Sigmoid colon (tissue), 7 donors: ENCODE results near the gene SMIM38. TPM values are rescaled to one million over a fixed set of nuclear protein-coding genes. Genes with fewer than 3 reads are reported as not detected.

Experiments
- DNase-seq: peaks from one replicate; pipeline ENCODE4 v3.0.0-alpha.2; 2019
- H3K27ac ChIP-seq, 4 donors: fragments of 200-600 bp; sonication (generic); one replicate each; pipeline ENCODE4 v1.5.1; 2016 to 2019; ENCODE audit warnings: mild to moderate bottlenecking in 1 of 4
- H3K27me3 ChIP-seq, 3 donors: fragments of 200-600 bp; sonication (generic); one replicate each; pipeline ENCODE4 v1.5.1; 2019; ENCODE audit warnings: mild to moderate bottlenecking in 1 of 3
- H3K36me3 ChIP-seq, 4 donors: fragments of 200-600 bp; sonication (generic); one replicate each; pipeline ENCODE4 v1.5.1; 2016 to 2019
- H3K4me1 ChIP-seq, 4 donors: fragments of 200-600 bp; sonication (generic); one replicate each; pipeline ENCODE4 v1.5.1; 2017 to 2019
- H3K4me3 ChIP-seq, 4 donors: fragments of 200-600 bp; sonication (generic); one replicate each; pipeline ENCODE4 v1.5.1; 2017 to 2019; ENCODE audit warnings: mild to moderate bottlenecking in 2 of 4, moderate library complexity in 1 of 4
- H3K9me3 ChIP-seq, 4 donors: fragments of 200-600 bp in 3 of 4; sonication (generic) in 3 of 4; one replicate each; pipeline versions ENCODE4 v1.5.1 to v1.6.1; 2013 to 2019
- EP300 ChIP-seq, 4 donors: sonication (generic); formaldehyde crosslinking; IDR thresholded peaks; one replicate each; pipeline ENCODE4 v1.6.1; 2017; ENCODE audit warnings: antibody characterized with exemption in 4 of 4
- POLR2A ChIP-seq, 2 donors: fragments of 450-650 bp; IDR thresholded peaks; one replicate each; pipeline ENCODE4 v1.6.1; 2016; ENCODE audit warnings: antibody characterized with exemption in 2 of 2, mild to moderate bottlenecking in 2 of 2, moderate library complexity in 2 of 2
- POLR2AphosphoS5 ChIP-seq, 4 donors: sonication (generic); formaldehyde crosslinking; IDR thresholded peaks; one replicate each; pipeline ENCODE4 v1.6.1; 2017; ENCODE audit warnings: antibody characterized with exemption in 4 of 4
- WGBS, 2 donors: extraction: QIAGEN DNeasy Blood & Tissue Kit; methylation state at CpG; one replicate each; pipeline ENCODE4 v1.1.7; 2013; 5-methylcytosine and 5-hydroxymethylcytosine counted together
- intact Hi-C: fragments of 100-400 bp; cut with DNase I; formaldehyde crosslinking; loops from one replicate; pipeline ENCODE4 v1.15.1; 2023
- polyA plus RNA-seq, 3 donors: library from polyadenylated mRNA; stranded (reverse); fragments of 200-250 nt; gene quantifications; one replicate each; pipeline ENCODE4 v1.2.3, GENCODE V29; 2013
- total RNA-seq, 4 donors: library from RNA; depleted of rRNA; stranded (reverse); fragments of >200 nt; gene quantifications; one replicate each; pipeline ENCODE4 v1.1.0, GENCODE V29; 2016
- TF ChIP-seq, protein P1 (sequence below), 4 experiments: fragments of 450-650 bp in 3 of 4; fragments of 200-600 bp in 1 of 4; IDR thresholded peaks; one replicate each; pipeline ENCODE4 v1.5.1; 2016 to 2019; ENCODE audit warnings: antibody characterized with exemption in 4 of 4, mild to moderate bottlenecking in 3 of 4, moderate library complexity in 2 of 4
- donor health status: healthy with polysubstance abuse.
- donor health status: Bipolar disorder and iron deficiency.
- donor health status: healthy.

The SMIM38 gene
- total and polyA plus RNA-seq, 7 donors, result 0.19 to 5.4 (median 1.8) TPM; not detected in 2

DNA sequence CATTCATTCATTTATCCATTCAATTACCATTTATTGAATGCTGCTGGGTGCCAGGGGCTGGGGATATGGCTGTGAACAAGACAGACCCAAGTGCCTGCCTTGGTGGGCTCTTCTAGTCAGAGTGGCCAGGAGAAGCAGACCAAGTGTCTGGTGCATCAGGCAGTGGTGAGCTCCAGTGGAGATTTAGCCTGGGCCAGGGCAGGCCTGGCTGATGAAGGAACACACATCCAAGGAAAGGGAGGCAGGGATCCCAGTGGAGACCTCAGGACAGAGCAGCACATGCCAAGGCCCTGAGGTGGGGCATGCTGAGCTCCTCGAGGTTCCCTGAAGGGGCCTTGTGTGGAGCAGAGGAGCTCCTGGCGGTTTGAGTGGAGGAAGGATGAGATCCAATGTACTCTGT lies 46.6 kb upstream of the SMIM38 start:
- no peaks in the 10 kb centered on the region for H3K27me3 ChIP-seq
- no peaks in the 10 kb centered on the region for H3K4me1 ChIP-seq
- peaks cover 0 to 10% (median 2%) of the 10 kb centered on the region in 4 donors for H3K36me3 ChIP-seq
- no peaks in the 10 kb centered on the region for H3K9me3 ChIP-seq
- 88% methylated on average over 2 of the region's 2 CpGs for WGBS, 2 donors
- no peak for DNase-seq
- TF ChIP-seq EP300 (IDR thresholded peaks at IDR 0.05) (no peak), POLR2AphosphoS5 (IDR thresholded peaks at IDR 0.05) (no peak), POLR2A (IDR thresholded peaks at IDR 0.05) (no peak)
- TF ChIP-seq, protein P1, sequence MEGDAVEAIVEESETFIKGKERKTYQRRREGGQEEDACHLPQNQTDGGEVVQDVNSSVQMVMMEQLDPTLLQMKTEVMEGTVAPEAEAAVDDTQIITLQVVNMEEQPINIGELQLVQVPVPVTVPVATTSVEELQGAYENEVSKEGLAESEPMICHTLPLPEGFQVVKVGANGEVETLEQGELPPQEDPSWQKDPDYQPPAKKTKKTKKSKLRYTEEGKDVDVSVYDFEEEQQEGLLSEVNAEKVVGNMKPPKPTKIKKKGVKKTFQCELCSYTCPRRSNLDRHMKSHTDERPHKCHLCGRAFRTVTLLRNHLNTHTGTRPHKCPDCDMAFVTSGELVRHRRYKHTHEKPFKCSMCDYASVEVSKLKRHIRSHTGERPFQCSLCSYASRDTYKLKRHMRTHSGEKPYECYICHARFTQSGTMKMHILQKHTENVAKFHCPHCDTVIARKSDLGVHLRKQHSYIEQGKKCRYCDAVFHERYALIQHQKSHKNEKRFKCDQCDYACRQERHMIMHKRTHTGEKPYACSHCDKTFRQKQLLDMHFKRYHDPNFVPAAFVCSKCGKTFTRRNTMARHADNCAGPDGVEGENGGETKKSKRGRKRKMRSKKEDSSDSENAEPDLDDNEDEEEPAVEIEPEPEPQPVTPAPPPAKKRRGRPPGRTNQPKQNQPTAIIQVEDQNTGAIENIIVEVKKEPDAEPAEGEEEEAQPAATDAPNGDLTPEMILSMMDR (IDR thresholded peaks at IDR 0.05), result no peak
- intact Hi-C loops, result no loop called here
- H3K4me3 ChIP-seq, result no peak overlapping the region
- no peak overlapping the region for H3K27ac ChIP-seq

DNA sequence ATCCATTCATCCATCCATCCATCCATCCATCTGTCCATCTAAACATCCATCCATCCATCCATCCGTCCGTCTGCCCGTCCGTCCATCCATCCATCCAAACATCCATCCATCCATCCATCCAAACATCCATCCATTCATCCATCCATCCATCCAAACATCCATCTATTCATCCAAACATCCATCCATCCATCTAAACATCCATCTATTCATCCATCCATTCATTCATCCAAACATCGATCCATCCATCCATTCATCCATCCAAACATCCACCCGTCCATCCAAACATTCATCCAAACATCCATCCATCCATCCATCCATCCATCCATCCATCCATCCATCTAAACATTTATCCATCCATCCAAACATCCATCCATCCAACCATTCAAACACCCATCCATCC lies 45.3 kb upstream of the SMIM38 start:
- TF ChIP-seq POLR2AphosphoS5 (IDR thresholded peaks at IDR 0.05) (no peak), POLR2A (IDR thresholded peaks at IDR 0.05) (no peak), EP300 (IDR thresholded peaks at IDR 0.05) (no peak)
- TF ChIP-seq, protein P1 (IDR thresholded peaks at IDR 0.05), result no peak
- H3K4me3 ChIP-seq, result no peak overlapping the region
- intact Hi-C loops, result no loop called here
- H3K9me3 ChIP-seq, result no peaks in the 10 kb centered on the region
- no peaks in the 10 kb centered on the region for H3K27me3 ChIP-seq
- H3K27ac ChIP-seq, result no peak overlapping the region
- H3K4me1 ChIP-seq, result no peaks in the 10 kb centered on the region
- DNase-seq, result no peak
- WGBS, 2 donors, result 96 to 97% methylated on average over 6 of the region's 6 CpGs
- peaks cover 0 to 10% (median 2%) of the 10 kb centered on the region in 4 donors for H3K36me3 ChIP-seq

DNA sequence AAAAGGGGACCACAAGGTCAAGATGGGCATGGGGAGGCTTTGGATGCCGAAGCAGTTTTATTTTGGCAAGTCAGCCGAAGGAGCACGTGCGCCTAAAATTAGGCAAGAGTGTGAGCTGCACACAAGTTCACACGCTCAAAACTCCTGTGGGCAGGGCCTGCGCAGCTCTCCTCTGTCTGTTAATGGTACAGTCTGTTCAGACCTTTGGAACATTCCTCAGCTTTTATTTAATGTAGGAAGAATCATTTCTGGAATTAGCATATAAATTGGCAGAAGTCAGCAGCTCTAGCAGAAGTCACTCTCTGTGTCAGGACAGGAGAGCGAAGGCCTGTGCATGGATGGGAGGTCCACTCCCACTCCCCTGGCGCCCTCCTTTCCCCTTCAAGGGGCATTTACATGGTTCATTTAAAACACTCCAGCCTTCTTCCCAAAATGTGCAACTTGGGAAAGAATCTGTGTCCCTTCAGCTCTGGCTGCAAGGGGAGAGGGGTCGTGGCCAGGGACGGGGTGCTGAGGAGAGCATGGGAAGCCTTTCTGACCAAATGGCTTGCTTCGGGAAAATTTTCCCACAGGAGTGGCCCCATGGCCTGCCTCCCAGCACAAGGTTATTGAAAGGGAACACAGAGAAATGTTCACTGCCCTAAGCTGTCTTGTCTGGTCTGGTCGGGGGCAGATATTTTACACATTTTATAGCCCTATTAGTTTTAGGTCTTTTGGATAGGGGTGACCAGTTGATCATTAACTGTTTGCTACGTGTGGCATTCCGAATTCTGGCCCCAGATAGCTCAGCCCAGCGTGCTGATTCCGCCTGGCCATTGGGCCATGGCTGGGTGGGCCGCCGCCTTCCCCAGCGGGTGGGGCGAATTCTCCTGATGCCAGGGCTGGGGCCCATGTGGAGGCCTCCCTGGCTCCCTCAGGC lies 43.9 kb upstream of the SMIM38 start:
- DNase-seq, result no peak
- H3K27me3 ChIP-seq, result no peaks in the 10 kb centered on the region
- no peaks in the 10 kb centered on the region for H3K4me1 ChIP-seq
- no peaks in the 10 kb centered on the region for H3K9me3 ChIP-seq
- H3K36me3 ChIP-seq, result peaks cover 0 to 10% (median 2%) of the 10 kb centered on the region in 4 donors
- TF ChIP-seq POLR2AphosphoS5 (IDR thresholded peaks at IDR 0.05) (no peak), EP300 (IDR thresholded peaks at IDR 0.05) (no peak), POLR2A (IDR thresholded peaks at IDR 0.05) (no peak)
- TF ChIP-seq, protein P1 (IDR thresholded peaks at IDR 0.05), result no peak
- 89 to 90% methylated on average over 20 of the region's 20 CpGs for WGBS, 2 donors
- intact Hi-C loops, result no loop called here
- H3K27ac ChIP-seq, result no peak overlapping the region
- no peak overlapping the region for H3K4me3 ChIP-seq

DNA sequence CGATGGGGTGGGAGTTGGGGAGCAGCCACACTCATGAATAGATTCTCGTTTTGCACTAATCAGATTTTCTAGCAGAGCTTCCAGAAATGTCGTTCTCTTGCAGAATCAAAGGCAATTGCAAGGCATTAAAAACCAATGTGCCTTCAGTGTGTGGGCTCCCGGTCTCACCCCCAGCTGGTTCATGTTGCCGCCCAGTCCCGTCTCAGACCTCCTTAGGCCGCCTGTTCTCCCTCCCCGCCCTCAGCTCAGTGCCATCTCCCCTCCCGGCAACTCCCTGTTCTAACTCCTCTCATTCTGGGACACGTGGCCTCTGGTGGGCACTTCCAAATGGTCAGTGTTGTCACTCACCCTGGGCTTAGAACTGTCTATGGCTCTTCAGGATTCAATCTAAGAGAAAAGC lies 42.5 kb upstream of the SMIM38 start:
- no peak overlapping the region for H3K27ac ChIP-seq
- TF ChIP-seq EP300 (IDR thresholded peaks at IDR 0.05) (no peak), POLR2A (IDR thresholded peaks at IDR 0.05) (no peak), POLR2AphosphoS5 (IDR thresholded peaks at IDR 0.05) (no peak)
- TF ChIP-seq, protein P1 (IDR thresholded peaks at IDR 0.05), result no peak
- peaks cover 0 to 8% (median 2%) of the 10 kb centered on the region in 4 donors for H3K36me3 ChIP-seq
- no peaks in the 10 kb centered on the region for H3K4me1 ChIP-seq
- intact Hi-C loops, result no loop called here
- H3K4me3 ChIP-seq, result no peak overlapping the region
- no peaks in the 10 kb centered on the region for H3K27me3 ChIP-seq
- DNase-seq, result no peak
- H3K9me3 ChIP-seq, result no peaks in the 10 kb centered on the region
- 84 to 88% methylated on average over 10 of the region's 10 CpGs for WGBS, 2 donors
